GM23338 (cell line): ENCODE measurements around the gene SORCS3. TPM values are rescaled to one million over a fixed set of nuclear protein-coding genes. Genes with fewer than 3 reads are reported as not detected.

Source experiments
- ATAC-seq: fragments of 200-7000 bp; cut with Tn5 transposase; 3 replicates; pipeline ENCODE4 v1.9.1; 2020
- DNase-seq: peaks from one replicate; pipeline ENCODE4 v3.0.0-alpha.2; 2015; ENCODE audit warnings: low spot score
- H2AFZ ChIP-seq: fragments of 200-600 bp; sonication (generic); 2 replicates; pipeline ENCODE4 v1.8.0; 2016; ENCODE audit warnings: antibody characterized with exemption, mild to moderate bottlenecking, moderate library complexity
- H3F3A ChIP-seq: fragments of 200-600 bp; sonication (generic); replicated peaks from 2 replicates; pipeline ENCODE4 v1.8.0; 2017; ENCODE audit warnings: antibody characterized with exemption, mixed run types, low read depth
- H3K27ac ChIP-seq: fragments of 200-600 bp; sonication (generic); 2 replicates; pipeline ENCODE4 v1.6.1; 2016; ENCODE audit warnings: low read depth
- H3K27me3 ChIP-seq: fragments of 200-600 bp; sonication (generic); 2 replicates; pipeline ENCODE4 v1.8.0; 2016; ENCODE audit warnings: mild to moderate bottlenecking, mixed run types, moderate library complexity; ENCODE audit not compliant: insufficient read depth
- H3K36me3 ChIP-seq: fragments of 200-600 bp; sonication (generic); 2 replicates; pipeline ENCODE4 v1.8.0; 2016; ENCODE audit warnings: mild to moderate bottlenecking; ENCODE audit not compliant: insufficient read depth
- H3K4me1 ChIP-seq: fragments of 200-600 bp; sonication (generic); 2 replicates; pipeline ENCODE4 v1.8.0; 2016; ENCODE audit warnings: mild to moderate bottlenecking, moderate library complexity; ENCODE audit not compliant: insufficient read depth
- H3K4me2 ChIP-seq: fragments of 200-600 bp; sonication (generic); 2 replicates; pipeline ENCODE4 v1.7.1; 2017; ENCODE audit warnings: mixed run types
- H3K4me3 ChIP-seq: fragments of 200-600 bp; sonication (generic); 2 replicates; pipeline ENCODE4 v1.6.1; 2016; ENCODE audit warnings: mixed run types
- H3K79me2 ChIP-seq: fragments of 200-600 bp; sonication (generic); replicated peaks from 2 replicates; pipeline ENCODE4 v1.8.0; 2017; ENCODE audit warnings: mild to moderate bottlenecking; ENCODE audit not compliant: insufficient read depth
- H3K9me2 ChIP-seq: fragments of 200-600 bp; sonication (generic); 2 replicates; pipeline ENCODE4 v1.8.0; 2017; ENCODE audit not compliant: insufficient read depth
- H4K20me1 ChIP-seq: fragments of 200-600 bp; sonication (generic); replicated peaks from 2 replicates; pipeline ENCODE4 v1.8.0; 2017; ENCODE audit warnings: mild to moderate bottlenecking; ENCODE audit not compliant: insufficient read depth
- H3K27ac Mint-ChIP-seq: 2 replicates; pipeline ENCODE4 v1.8.0; 2020; ENCODE audit warnings: inconsistent platforms, mild to moderate bottlenecking, moderate library complexity, mixed read lengths
- H3K27me3 Mint-ChIP-seq: 3 replicates; pipeline ENCODE4 v1.8.0; 2022; ENCODE audit warnings: low read depth, mild to moderate bottlenecking, moderate library complexity, mixed read lengths, inconsistent platforms; ENCODE audit not compliant: insufficient read depth, poor library complexity
- H3K36me3 Mint-ChIP-seq: 3 replicates; pipeline ENCODE4 v1.8.0; 2021; ENCODE audit warnings: low read depth, mild to moderate bottlenecking, inconsistent platforms, moderate library complexity, mixed read lengths
- H3K4me1 Mint-ChIP-seq: 3 replicates; pipeline ENCODE4 v1.8.0; 2020; ENCODE audit warnings: mild to moderate bottlenecking, inconsistent platforms, mixed read lengths
- H3K4me3 Mint-ChIP-seq: 3 replicates; pipeline ENCODE4 v1.8.0; 2021; ENCODE audit warnings: moderate library complexity, mild to moderate bottlenecking, inconsistent platforms, mixed read lengths
- H3K9me3 Mint-ChIP-seq: 3 replicates; pipeline ENCODE4 v1.8.0; 2020; ENCODE audit warnings: moderate library complexity, mild to moderate bottlenecking, inconsistent platforms, mixed read lengths
- CREB1 ChIP-seq: fragments of 250-450 bp; sonication (Bioruptor Pico); IDR thresholded peaks from 2 replicates; pipeline ENCODE4 v1.5.0; 2020; ENCODE audit warnings: low read depth, mild to moderate bottlenecking, moderate library complexity
- CTCF ChIP-seq, 2 experiments: fragments of 200-600 bp in 1 of 2; sonication (generic) in 1 of 2; conservative IDR thresholded peaks; 2 replicates each; pipeline versions ENCODE4 v1.5.1 to v1.6.1; 2016 to 2017; ENCODE audit warnings: antibody characterized with exemption in 2 of 2, low read depth in 2 of 2, mild to moderate bottlenecking in 2 of 2, moderate library complexity in 1 of 2
- ETS1 ChIP-seq: IDR thresholded peaks from 2 replicates; pipeline ENCODE4 v1.6.1; 2016; ENCODE audit warnings: antibody characterized with exemption
- EZH2phosphoT487 ChIP-seq: fragments of 200-600 bp; sonication (generic); IDR thresholded peaks from one replicate; pipeline ENCODE4 v1.8.1; 2018; ENCODE audit warnings: antibody characterized with exemption; ENCODE audit not compliant: unreplicated experiment
- JUNB ChIP-seq: IDR thresholded peaks from one replicate; pipeline ENCODE4 v1.6.1; 2016; ENCODE audit warnings: antibody characterized with exemption; ENCODE audit not compliant: unreplicated experiment
- NANOG ChIP-seq: IDR thresholded peaks from 2 replicates; pipeline ENCODE4 v1.6.1; 2016; ENCODE audit warnings: antibody characterized with exemption, borderline replicate concordance
- POLR2AphosphoS5 ChIP-seq: IDR thresholded peaks from 2 replicates; pipeline ENCODE4 v1.6.1; 2016; ENCODE audit warnings: antibody characterized with exemption, low read depth
- REST ChIP-seq: IDR thresholded peaks from one replicate; pipeline ENCODE4 v1.6.1; 2018; ENCODE audit warnings: antibody characterized with exemption; ENCODE audit not compliant: unreplicated experiment
- STAT1 ChIP-seq: IDR thresholded peaks from one replicate; pipeline ENCODE4 v1.6.1; 2016; ENCODE audit warnings: antibody characterized with exemption; ENCODE audit not compliant: unreplicated experiment
- ZNF331 ChIP-seq: fragments of 250-450 bp; sonication (Bioruptor Pico); IDR thresholded peaks from 2 replicates; pipeline ENCODE4 v1.5.0; 2020; ENCODE audit warnings: low read depth, mild to moderate bottlenecking, moderate library complexity
- polyA plus RNA-seq: library from polyadenylated mRNA; unstranded; fragments of >200 nt; fragmentation: Nextera tagmentation; extraction: Ambion mirVana; gene quantifications from 2 replicates; pipeline ENCODE4 v1.2.1, GENCODE V29; 2016
- total RNA-seq: library from RNA; depleted of rRNA; stranded (reverse); fragments of >200 nt; shearing (Covaris generic); gene quantifications from 2 replicates; pipeline ENCODE4 v1.2.3, GENCODE V29; 2014

SORCS3 gene
- total and polyA plus RNA-seq, 2 experiments from 2014 or later, result 0.37 to 1.4 TPM

GRCh38 chr10:105192146-105192545 lies 551.1 kb downstream of the SORCS3 start (continued):
- TF ChIP-seq ETS1, result no peak
- TF ChIP-seq STAT1, result no peak
- no peak for TF ChIP-seq REST
- no peak for TF ChIP-seq ZNF331 (CRISPR knock-in tag)
- TF ChIP-seq CTCF (conservative IDR thresholded peaks at IDR 0.05; ENCODE audit: low read depth in 2 of 2), result no peak
- no peak for TF ChIP-seq POLR2AphosphoS5
- TF ChIP-seq NANOG, result no peak

GRCh38 chr10:105192861-105193260 lies 551.8 kb downstream of the SORCS3 start:
- H3K27me3 Mint-ChIP-seq, result no peaks in the 10 kb centered on the region
- no peak for ATAC-seq

GRCh38 chr10:105195831-105196230 lies 554.7 kb downstream of the SORCS3 start:
- no peaks in the 10 kb centered on the region for H3K4me1 Mint-ChIP-seq
- Histone ChIP-seq H4K20me1 (no peaks in the 10 kb centered on the region), H3K79me2 (no peaks in the 10 kb centered on the region), H3K9me2 (peaks cover 14% of the 10 kb centered on the region; the same call in 1 of the 2 replicates), H2AFZ (no peak overlapping the region), H3K36me3 (no peaks in the 10 kb centered on the region), H3F3A (no peaks in the 10 kb centered on the region), H3K27ac (no peak overlapping the region), H3K4me1 (no peaks in the 10 kb centered on the region; the same call in 1 of the 2 replicates), H3K27me3 (no peaks in the 10 kb centered on the region), H3K4me3 (no peak overlapping the region), H3K4me2 (no peak overlapping the region)
- H3K36me3 Mint-ChIP-seq, result no peaks in the 10 kb centered on the region
- H3K27me3 Mint-ChIP-seq, result no peaks in the 10 kb centered on the region
- DNase-seq (no peak), ATAC-seq (no peak)
- H3K4me3 Mint-ChIP-seq, result no peak overlapping the region
- H3K27ac Mint-ChIP-seq, result no peak overlapping the region
- H3K9me3 Mint-ChIP-seq, result no peaks in the 10 kb centered on the region
- TF ChIP-seq ETS1 (no peak), REST (no peak), POLR2AphosphoS5 (no peak), EZH2phosphoT487 (no peak), JUNB (no peak)

More at GRCh38 chr10:105192861-105193260, 551.8 kb downstream of the SORCS3 start:
- no peaks in the 10 kb centered on the region for H3K79me2 ChIP-seq
- H2AFZ ChIP-seq, result no peak overlapping the region
- no peaks in the 10 kb centered on the region for H3K36me3 ChIP-seq
- H3F3A ChIP-seq, result no peaks in the 10 kb centered on the region
- Mint-ChIP-seq H3K4me1 (peaks cover 8% of the 10 kb centered on the region; the same call in 2 of the 3 replicates), H3K36me3 (no peaks in the 10 kb centered on the region), H3K9me3 (no peaks in the 10 kb centered on the region), H3K4me3 (no peak overlapping the region), H3K27ac (no peak overlapping the region)
- TF ChIP-seq CREB1 (CRISPR knock-in tag), result no peak
- DNase-seq, result no peak
- H3K27ac ChIP-seq, result no peak overlapping the region
- no peaks in the 10 kb centered on the region for H3K27me3 ChIP-seq
- 0 out of 2 replicates have a peak, but pooled peaks cover 4% of the 10 kb centered on the region for H3K9me2 ChIP-seq
- no peaks in the 10 kb centered on the region for H4K20me1 ChIP-seq
- no peaks in the 10 kb centered on the region; the same call in 1 of the 2 replicates for H3K4me1 ChIP-seq
- H3K4me2 ChIP-seq, result no peak overlapping the region
- H3K4me3 ChIP-seq, result no peak overlapping the region
